ENCODE measurements around the gene PDE7B. TPM values are rescaled to one million over a fixed set of nuclear protein-coding genes. Genes with fewer than 3 reads are reported as not detected.
"Not testable (repeated sequence)": the region's sequence is repeated elsewhere in the genome, so short reads cannot be mapped to it uniquely, and the experiment has no call there.

PDE7B gene
- total and polyA plus RNA-seq, 2 of the 4 experiments (the other 2 are of a cell fraction): 7.8 to 12.4 TPM

DNA sequence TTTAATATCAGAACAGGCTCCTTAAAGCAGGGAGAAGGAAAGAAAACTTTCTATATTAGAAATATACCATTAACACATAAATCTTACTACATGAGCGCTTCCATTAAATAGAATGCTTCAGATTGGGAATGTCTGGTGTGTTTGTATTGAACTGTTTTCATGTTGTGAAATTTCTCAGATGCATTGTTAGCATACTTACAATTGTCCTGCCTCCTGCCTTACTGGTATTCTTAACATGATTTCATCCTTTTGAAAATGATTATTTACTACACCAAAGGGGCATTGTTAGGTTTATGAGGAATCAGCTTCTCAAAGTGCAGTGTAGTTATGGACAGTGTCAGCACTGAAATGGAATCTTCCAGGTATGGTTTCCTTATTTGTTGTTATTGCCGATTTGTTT is 253.1 kb downstream of the PDE7B start:
- H2BK20ac ChIP-seq (ENCODE audit: low read depth, low read length): no peak overlapping the region
- peak; percentile 24; the same call in 1 of the 2 replicates for ATAC-seq (ENCODE audit: low read depth)
- H4K91ac ChIP-seq (ENCODE audit: insufficient read depth, low read depth, low read length): no peak overlapping the region
- H2AK5ac ChIP-seq (ENCODE audit: low read depth, low read length): no peak overlapping the region
- H3K9me3 ChIP-seq (ENCODE audit: control insufficient read depth, insufficient read depth, low read length): no peaks in the 10 kb centered on the region
- H3K79me1 ChIP-seq (ENCODE audit: low read depth in 1 of 2, low read length in 2 of 2): peaks cover 24 to 55% of the 10 kb centered on the region in 2 experiments
- H2BK15ac ChIP-seq (ENCODE audit: low read depth, low read length): no peak overlapping the region
- no peak overlapping the region for H3K4me3 ChIP-seq (ENCODE audit: insufficient read depth, low read depth, low read length)
- no peak overlapping the region for H2AFZ ChIP-seq (replicated peaks; ENCODE audit: low read length, poor library complexity)
- no peak overlapping the region for H3K4me2 ChIP-seq (ENCODE audit: low read depth, low read length)
- no peak overlapping the region for H2BK5ac ChIP-seq (ENCODE audit: low read depth, low read length, poor library complexity, severe bottlenecking)
- ChIA-PET POLR2A (ENCODE audit: unreplicated experiment) (no interaction called here), CTCF (interaction anchor here (1.0 to 1.5 kb wide), 2 partner anchors 9 to 44 kb away, joined by 3 to 4 read pairs; no protein-coding TSS in a partner anchor)
- WGBS, 2 experiments (ENCODE audit: extremely low coverage in 2 of 2, insufficient read length in 1 of 2): no CpG with 5 or more reads among the region's 2 CpGs
- peaks cover 21% of the 10 kb centered on the region for H3K4me1 ChIP-seq (ENCODE audit: control insufficient read depth, insufficient read depth, low read length)
- peaks cover 9% of the 10 kb centered on the region for H3K9me1 ChIP-seq (ENCODE audit: insufficient read depth, low read length)
- peaks cover 8% of the 10 kb centered on the region; the same call in 1 of the 2 replicates for H3K36me3 ChIP-seq (ENCODE audit: control insufficient read depth, insufficient read depth, low read length)
- peak overlapping the region; percentile 15; the same call in 1 of the 2 replicates for H3K18ac ChIP-seq (ENCODE audit: low read depth, low read length)
- no peak overlapping the region for H3K56ac ChIP-seq (ENCODE audit: extremely low read depth, insufficient read depth, low read length)
- no peaks in the 10 kb centered on the region for H3K27me3 ChIP-seq (ENCODE audit: control insufficient read depth, insufficient read depth, low read length)
- intact Hi-C loops (cut with micrococcal nuclease): no loop called here
- H4K8ac ChIP-seq (ENCODE audit: low read depth in 2 of 2, low read length in 2 of 2): no peak overlapping the region
- TF ChIP-seq CEBPB (IDR thresholded peaks at IDR 0.05; ENCODE audit: low read depth, low read length) (no peak), ELK1 (IDR thresholded peaks at IDR 0.05; ENCODE audit: borderline replicate concordance, low read depth, low read length) (no peak)
- H2AK9ac ChIP-seq (replicated peaks; ENCODE audit: low read depth, low read length, poor library complexity): no peak overlapping the region
- no peak for DNase-seq
- H3K23ac ChIP-seq (ENCODE audit: low read depth, low read length): no peak overlapping the region
- 0 out of 2 replicates have a peak overlapping the region, but pooled peaks have one; percentile 29 for H3K14ac ChIP-seq (replicated peaks; ENCODE audit: low read depth, low read length)
- no peak overlapping the region for H3K9ac ChIP-seq (ENCODE audit: low read depth, low read length)
- dilution Hi-C loops (cut with HindIII; ENCODE audit: low sequenced_read_pairs, unreplicated experiment): no loop called here
- in situ Hi-C loops (cut with MboI; ENCODE audit: low sequenced_read_pairs): no loop called here
- H4K5ac ChIP-seq (ENCODE audit: low read depth, low read length): no peak overlapping the region
- H3K4ac ChIP-seq (ENCODE audit: low read depth, low read length): no peak overlapping the region; the same call in 1 of the 2 replicates
- H4K20me1 ChIP-seq (ENCODE audit: insufficient read depth, low read length): peaks cover 9% of the 10 kb centered on the region; the same call in 1 of the 2 replicates
- H3K27ac ChIP-seq (ENCODE audit: insufficient read depth, low read length): peak overlapping the region; percentile 82; the same call in 1 of the 2 replicates
- BruUV-seq (replicated peaks): no TSS peak
- no peak overlapping the region for H2BK120ac ChIP-seq (ENCODE audit: low read depth, low read length)

- Histone ChIP-seq H3K36me3 (ENCODE audit: control insufficient read depth, insufficient read depth, low read length) (peaks cover 14% of the 10 kb centered on the region), H3K4me1 (ENCODE audit: control insufficient read depth, insufficient read depth, low read length) (peaks cover 21% of the 10 kb centered on the region), H3K79me1 (ENCODE audit: low read depth in 1 of 2, low read length in 2 of 2) (peaks cover 24 to 55% of the 10 kb centered on the region in 2 experiments)
- H3K9me1 ChIP-seq (ENCODE audit: insufficient read depth, low read length); H4K91ac ChIP-seq (ENCODE audit: insufficient read depth, low read depth, low read length); H2BK5ac ChIP-seq (ENCODE audit: low read depth, low read length, poor library complexity, severe bottlenecking); H3K18ac ChIP-seq (ENCODE audit: low read depth, low read length); H3K4me2 ChIP-seq (ENCODE audit: low read depth, low read length); H2BK15ac ChIP-seq (ENCODE audit: low read depth, low read length); POLR2A ChIA-PET (ENCODE audit: unreplicated experiment); H3K4ac ChIP-seq (ENCODE audit: low read depth, low read length); in situ Hi-C loops (cut with MboI; ENCODE audit: low sequenced_read_pairs); H3K9me3 ChIP-seq (ENCODE audit: control insufficient read depth, insufficient read depth, low read length); H4K5ac ChIP-seq (ENCODE audit: low read depth, low read length); DNase-seq; H3K4me3 ChIP-seq (ENCODE audit: insufficient read depth, low read depth, low read length); dilution Hi-C loops (cut with HindIII; ENCODE audit: low sequenced_read_pairs, unreplicated experiment); H3K27me3 ChIP-seq (ENCODE audit: control insufficient read depth, insufficient read depth, low read length); ATAC-seq (ENCODE audit: low read depth); H4K20me1 ChIP-seq (ENCODE audit: insufficient read depth, low read length); H3K27ac ChIP-seq (ENCODE audit: insufficient read depth, low read length); H3K23ac ChIP-seq (ENCODE audit: low read depth, low read length); intact Hi-C loops (cut with micrococcal nuclease); H2AK5ac ChIP-seq (ENCODE audit: low read depth, low read length); H2AFZ ChIP-seq (replicated peaks; ENCODE audit: low read length, poor library complexity); H2AK9ac ChIP-seq (replicated peaks; ENCODE audit: low read depth, low read length, poor library complexity); H3K56ac ChIP-seq (ENCODE audit: extremely low read depth, insufficient read depth, low read length); H2BK120ac ChIP-seq (ENCODE audit: low read depth, low read length); H4K8ac ChIP-seq (ENCODE audit: low read depth in 2 of 2, low read length in 2 of 2); BruUV-seq (replicated peaks); H3K14ac ChIP-seq (replicated peaks; ENCODE audit: low read depth, low read length); H2BK20ac ChIP-seq (ENCODE audit: low read depth, low read length); H3K9ac ChIP-seq (ENCODE audit: low read depth, low read length): not testable (repeated sequence)
- CTCF ChIA-PET: interaction anchor here (1.0 kb wide), 1 partner anchor 45 kb away, joined by 4 read pairs; no protein-coding TSS in a partner anchor
- WGBS, 2 experiments (ENCODE audit: extremely low coverage in 2 of 2, insufficient read length in 1 of 2): no CpG with 5 or more reads among the region's 4 CpGs
Measured at GRCh38 chr6:136105797-136106196, 254.3 kb downstream of the PDE7B start.
